Upper lobe of left lung (tissue), 6 donors: Measurements from ENCODE around the gene GINS1. TPM values are rescaled to one million over a fixed set of nuclear protein-coding genes. Genes with fewer than 3 reads are reported as not detected.

Source experiments
- ATAC-seq, 2 donors: fragments of 200-7000 bp; cut with Tn5 transposase; one replicate each; pipeline ENCODE4 v1.9.1; 2022; ENCODE audit warnings: mild to moderate bottlenecking in 2 of 2, moderate library complexity in 2 of 2; ENCODE audit not compliant: low FRiP score in 2 of 2
- DNase-seq, 2 donors: peaks; one replicate each; pipeline ENCODE4 v3.0.0-alpha.2; 2019 to 2020
- H3K27ac ChIP-seq, 4 donors: fragments of 200-600 bp; sonication (generic); one replicate each; pipeline ENCODE4 v1.5.1; 2016 to 2019
- H3K27me3 ChIP-seq, 4 donors: fragments of 200-600 bp; sonication (generic); one replicate each; pipeline ENCODE4 v1.5.1; 2017 to 2019
- H3K36me3 ChIP-seq, 4 donors: fragments of 200-600 bp; sonication (generic); one replicate each; pipeline ENCODE4 v1.5.1; 2016 to 2019
- H3K4me1 ChIP-seq, 4 donors: fragments of 200-600 bp; sonication (generic); one replicate each; pipeline ENCODE4 v1.5.1; 2018 to 2019
- H3K4me3 ChIP-seq, 4 donors: fragments of 200-600 bp; sonication (generic); one replicate each; pipeline ENCODE4 v1.5.1; 2017 to 2019; ENCODE audit warnings: mild to moderate bottlenecking in 2 of 4, moderate library complexity in 1 of 4
- H3K9me3 ChIP-seq, 4 donors: fragments of 200-600 bp; sonication (generic); one replicate each; pipeline ENCODE4 v1.5.1; 2018 to 2019
- CTCF ChIP-seq, 6 experiments: fragments of 450-650 bp in 4 of 6; fragments of 200-600 bp in 2 of 6; sonication (generic) in 2 of 6; IDR thresholded peaks; one replicate each; pipeline ENCODE4 v1.5.1; 2016 to 2019; ENCODE audit warnings: antibody characterized with exemption in 6 of 6
- EP300 ChIP-seq, 4 donors: sonication (generic); formaldehyde crosslinking; IDR thresholded peaks; one replicate each; pipeline ENCODE4 v1.5.1; 2017; ENCODE audit warnings: antibody characterized with exemption in 4 of 4, control low read depth in 2 of 4
- POLR2A ChIP-seq, 4 donors: fragments of 450-650 bp; IDR thresholded peaks; one replicate each; pipeline ENCODE4 v1.5.1; 2016 to 2017; ENCODE audit warnings: antibody characterized with exemption in 4 of 4, mild to moderate bottlenecking in 2 of 4
- POLR2AphosphoS5 ChIP-seq, 2 donors: sonication (generic); formaldehyde crosslinking; IDR thresholded peaks; one replicate each; pipeline ENCODE4 v1.5.1; 2017; ENCODE audit warnings: antibody characterized with exemption in 2 of 2
- WGBS, 2 donors: methylation state at CpG; one replicate each; pipeline ENCODE4 v1.1.5; 2017 to 2018; 5-methylcytosine and 5-hydroxymethylcytosine counted together
- total RNA-seq, 6 donors: library from RNA; depleted of rRNA in 4 of 6; stranded (reverse); fragments of >200 nt in 4 of 6; gene quantifications; one replicate each; pipeline versions ENCODE4 v1.1.0 to v1.2.1, GENCODE V29; 2016 to 2021
- donor health status: DM: no; HTN: no; CAD: no; lungs with moderate emphysema.
- donor health status: DM: no; HTN: yes; CAD: no; lungs with severe emphysema.

The GINS1 gene
- total RNA-seq, 6 donors from 2014 or later = under 0.01 to 1.8 (median 0.77) TPM

- H3K4me1 ChIP-seq = peaks cover 0 to 7% (median 3%) of the 10 kb centered on the region in 4 donors
- ATAC-seq = no peak
- H3K27ac ChIP-seq = no peak overlapping the region
- no peak for DNase-seq
- no peaks in the 10 kb centered on the region for H3K9me3 ChIP-seq
- no peak overlapping the region for H3K4me3 ChIP-seq
- no peaks in the 10 kb centered on the region for H3K27me3 ChIP-seq
- WGBS, 2 donors = 82 to 89% methylated on average over 2 of the region's 2 CpGs
- no peaks in the 10 kb centered on the region for H3K36me3 ChIP-seq
- TF ChIP-seq POLR2AphosphoS5 (IDR thresholded peaks at IDR 0.05) = no peak
- TF ChIP-seq CTCF (IDR thresholded peaks at IDR 0.05) = no peak
- TF ChIP-seq POLR2A (IDR thresholded peaks at IDR 0.05) = no peak
- TF ChIP-seq EP300 (IDR thresholded peaks at IDR 0.05) = no peak
Measured at GRCh38 chr20:25364879-25365699, 42.4 kb upstream of the GINS1 start.

GRCh38 chr20:25368526-25368925, 38.9 kb upstream of the GINS1 start:
- H3K9me3 ChIP-seq = no peaks in the 10 kb centered on the region
- 98% methylated on average over 10 of the region's 10 CpGs for WGBS, 2 donors
- H3K36me3 ChIP-seq = no peaks in the 10 kb centered on the region
- H3K27ac ChIP-seq = no peak overlapping the region
- no peak for DNase-seq
- TF ChIP-seq EP300 (IDR thresholded peaks at IDR 0.05) (no peak), POLR2AphosphoS5 (IDR thresholded peaks at IDR 0.05) (no peak), POLR2A (IDR thresholded peaks at IDR 0.05) (no peak), CTCF (IDR thresholded peaks at IDR 0.05) (no peak)
- no peak overlapping the region for H3K4me3 ChIP-seq
- H3K27me3 ChIP-seq = no peaks in the 10 kb centered on the region
- no peak for ATAC-seq
- no peaks in the 10 kb centered on the region for H3K4me1 ChIP-seq

GRCh38 chr20:25368976-25369375, 38.5 kb upstream of the GINS1 start:
- TF ChIP-seq EP300 (IDR thresholded peaks at IDR 0.05) (no peak), POLR2AphosphoS5 (IDR thresholded peaks at IDR 0.05) (no peak), CTCF (IDR thresholded peaks at IDR 0.05) (no peak), POLR2A (IDR thresholded peaks at IDR 0.05) (no peak)
- Histone ChIP-seq H3K36me3 (no peaks in the 10 kb centered on the region), H3K4me3 (no peak overlapping the region), H3K27me3 (no peaks in the 10 kb centered on the region), H3K27ac (no peak overlapping the region), H3K4me1 (no peaks in the 10 kb centered on the region), H3K9me3 (no peaks in the 10 kb centered on the region)
- DNase-seq = no peak
- WGBS, 2 donors = 95 to 98% methylated on average over 5 of the region's 5 CpGs
- ATAC-seq = no peak

- Histone ChIP-seq H3K4me1 (no peaks in the 10 kb centered on the region), H3K27ac (no peak overlapping the region), H3K27me3 (no peaks in the 10 kb centered on the region), H3K9me3 (no peaks in the 10 kb centered on the region), H3K4me3 (no peak overlapping the region), H3K36me3 (no peaks in the 10 kb centered on the region)
- ATAC-seq = peak in 1 of 2 donors; percentile 17
- TF ChIP-seq POLR2AphosphoS5 (IDR thresholded peaks at IDR 0.05) (no peak), CTCF (IDR thresholded peaks at IDR 0.05) (no peak), EP300 (IDR thresholded peaks at IDR 0.05) (no peak), POLR2A (IDR thresholded peaks at IDR 0.05) (no peak)
- WGBS, 2 donors = 64 to 81% methylated on average over 6 to 8 of the region's 8 CpGs
- no peak for DNase-seq
Measured at GRCh38 chr20:25369529-25369928, 37.9 kb upstream of the GINS1 start.

- Histone ChIP-seq H3K36me3 (no peaks in the 10 kb centered on the region), H3K4me1 (no peaks in the 10 kb centered on the region), H3K9me3 (no peaks in the 10 kb centered on the region), H3K27me3 (no peaks in the 10 kb centered on the region), H3K27ac (no peak overlapping the region), H3K4me3 (no peak overlapping the region)
- DNase-seq = no peak
- no peak for TF ChIP-seq POLR2AphosphoS5 (IDR thresholded peaks at IDR 0.05)
- no peak for TF ChIP-seq POLR2A (IDR thresholded peaks at IDR 0.05)
- WGBS, 2 donors = 82 to 89% methylated on average over 2 of the region's 2 CpGs
- ATAC-seq = no peak
Measured at GRCh38 chr20:25369971-25370370, 37.5 kb upstream of the GINS1 start.
